ENCODE data around the gene SNURF.
"Not testable (repeated sequence)": the region's sequence is repeated elsewhere in the genome, so short reads cannot be mapped to it uniquely, and the experiment has no call there.

The SNURF gene

GRCh38 chr15:24971052-24971451 is 16.3 kb downstream of the SNURF start:
- no peak for DNase-seq (ENCODE audit: low read depth in 2 of 2)

GRCh38 chr15:24971772-24972171 is 17.0 kb downstream of the SNURF start:
- DNase-seq (ENCODE audit: low read depth in 2 of 2): no peak

DNA sequence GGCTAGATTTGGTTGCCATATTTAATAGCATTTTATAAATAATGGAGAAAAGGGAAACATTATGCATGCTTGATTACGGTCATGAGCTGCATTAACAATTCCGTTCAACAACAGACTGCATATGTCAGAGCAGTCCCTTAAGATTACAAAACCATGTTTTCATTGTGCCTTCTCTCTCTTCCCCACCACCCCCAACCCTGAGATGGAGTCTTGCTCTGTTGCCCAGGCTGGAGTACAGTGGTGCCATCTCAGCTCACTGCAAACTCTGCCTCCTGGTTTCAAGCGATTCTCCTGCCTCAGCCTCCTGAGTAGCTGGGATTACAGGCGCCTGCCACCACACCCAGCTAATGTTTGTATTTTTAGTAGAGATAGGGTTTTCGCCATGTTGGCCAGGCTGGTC is 17.9 kb downstream of the SNURF start:
- DNase-seq (ENCODE audit: low read depth in 2 of 2): not testable (repeated sequence)

DNA sequence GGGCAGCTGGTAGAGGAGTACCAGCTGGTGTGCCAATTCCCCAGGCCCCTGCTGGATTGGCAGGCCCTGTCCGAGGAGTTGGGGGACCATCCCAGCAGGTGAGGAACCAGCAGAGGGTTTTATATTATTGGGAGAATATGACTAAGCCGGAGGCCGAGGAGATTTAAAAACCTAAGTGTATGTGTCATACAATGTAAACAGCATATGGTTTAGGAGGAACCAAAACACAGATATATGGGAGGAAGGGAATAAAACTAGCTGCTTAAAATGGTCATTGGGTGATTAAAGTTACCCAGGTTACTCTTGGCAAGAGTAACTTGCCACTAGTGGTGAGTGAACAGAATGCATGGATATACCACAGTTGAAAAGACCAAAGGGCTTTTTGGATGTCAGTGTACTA is 22.1 kb downstream of the SNURF start:
- DNase-seq (ENCODE audit: low read depth in 2 of 2): no peak

DNA sequence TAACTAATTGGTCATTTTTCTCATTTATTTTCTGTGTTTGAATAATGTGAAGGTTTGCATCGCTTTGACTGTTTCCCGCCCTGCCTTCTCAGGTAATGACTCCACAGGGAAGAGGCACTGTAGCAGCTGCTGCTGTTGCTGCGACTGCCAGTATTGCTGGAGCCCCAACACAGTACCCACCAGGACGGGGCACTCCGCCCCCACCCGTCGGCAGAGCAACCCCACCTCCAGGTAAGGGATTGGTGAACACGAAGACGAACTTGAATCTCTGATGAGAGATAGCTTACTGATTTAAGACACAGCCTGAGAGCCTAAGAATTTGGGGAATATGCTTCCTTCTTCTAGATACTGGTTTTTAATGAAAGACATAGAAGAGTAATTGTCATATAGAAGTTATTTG is 22.9 kb downstream of the SNURF start:
- DNase-seq (ENCODE audit: low read depth in 2 of 2): no peak

GRCh38 chr15:24985224-24985623 is 30.4 kb downstream of the SNURF start:
- no peak for DNase-seq (ENCODE audit: low read depth in 2 of 2)

GRCh38 chr15:24986653-24987052 is 31.9 kb downstream of the SNURF start:
- DNase-seq (ENCODE audit: low read depth in 2 of 2): no peak
